ENCODE measurements around the gene TLK1.
A peak's percentile ranks its signal among the peaks of the same experiment; 100 is the strongest.
"Not testable (repeated sequence)": the region's sequence is repeated elsewhere in the genome, so short reads cannot be mapped to it uniquely, and the experiment has no call there.

TLK1 gene

GRCh38 chr2:171141320-171141719 lies 19.4 kb downstream of the TLK1 start:
- no peak for FAIRE-seq

GRCh38 chr2:171139860-171140259 lies 20.8 kb downstream of the TLK1 start:
- FAIRE-seq: no peak

- no peak for FAIRE-seq
Measured at GRCh38 chr2:171136024-171136423, 24.7 kb downstream of the TLK1 start.

- FAIRE-seq: no peak
Measured at GRCh38 chr2:171134624-171135230, 26.0 kb downstream of the TLK1 start.

GRCh38 chr2:171132086-171132485 lies 28.6 kb downstream of the TLK1 start:
- no peak for FAIRE-seq

- FAIRE-seq: no peak
Measured at GRCh38 chr2:171128461-171128860, 32.2 kb downstream of the TLK1 start.

GRCh38 chr2:171124541-171124940 lies 36.2 kb downstream of the TLK1 start:
- no peak for FAIRE-seq

- no peak for FAIRE-seq
Measured at GRCh38 chr2:171109571-171109970, 51.1 kb downstream of the TLK1 start.

GRCh38 chr2:171109020-171109419 lies 51.7 kb downstream of the TLK1 start:
- FAIRE-seq: no peak

- FAIRE-seq: no peak
Measured at GRCh38 chr2:171107803-171108202, 52.9 kb downstream of the TLK1 start.

GRCh38 chr2:171104379-171104778 lies 56.3 kb downstream of the TLK1 start:
- FAIRE-seq: no peak

- FAIRE-seq: no peak
Measured at GRCh38 chr2:171102802-171103201, 57.9 kb downstream of the TLK1 start.

- no peak for FAIRE-seq
Measured at GRCh38 chr2:171100370-171100769, 60.3 kb downstream of the TLK1 start.

GRCh38 chr2:171098607-171099006 lies 62.1 kb downstream of the TLK1 start:
- no peak for FAIRE-seq

- FAIRE-seq: peak; percentile 45
Measured at GRCh38 chr2:171095014-171095582, 65.6 kb downstream of the TLK1 start.

GRCh38 chr2:171091517-171091916 lies 69.2 kb downstream of the TLK1 start:
- FAIRE-seq: not testable (repeated sequence)

- no peak for FAIRE-seq
Measured at GRCh38 chr2:171089489-171089888, 71.2 kb downstream of the TLK1 start.

- no peak for FAIRE-seq
Measured at GRCh38 chr2:171088057-171088834, 72.4 kb downstream of the TLK1 start.

- FAIRE-seq: no peak
Measured at GRCh38 chr2:171087547-171087946, 73.1 kb downstream of the TLK1 start.

GRCh38 chr2:171086352-171087290 lies 74.1 kb downstream of the TLK1 start:
- peak; percentile 18 for FAIRE-seq

- FAIRE-seq: no peak
Measured at GRCh38 chr2:171084128-171084527, 76.6 kb downstream of the TLK1 start.

GRCh38 chr2:171083451-171083850 lies 77.2 kb downstream of the TLK1 start:
- no peak for FAIRE-seq

GRCh38 chr2:171081649-171082111 lies 79.0 kb downstream of the TLK1 start:
- FAIRE-seq: no peak
